Measurements from ENCODE around the gene POTEJ.
"Not testable (repeated sequence)": the region's sequence is repeated elsewhere in the genome, so short reads cannot be mapped to it uniquely, and the experiment has no call there.

Gene POTEJ

GRCh38 chr2:130611140-130611539, at the start of gene POTEJ:
Gene POTEJ, plus strand, starts transcription at chr2:130611440. Its CDS starts 93 bp downstream, at chr2:130611533.
- not testable (repeated sequence) for DNase-seq

DNA sequence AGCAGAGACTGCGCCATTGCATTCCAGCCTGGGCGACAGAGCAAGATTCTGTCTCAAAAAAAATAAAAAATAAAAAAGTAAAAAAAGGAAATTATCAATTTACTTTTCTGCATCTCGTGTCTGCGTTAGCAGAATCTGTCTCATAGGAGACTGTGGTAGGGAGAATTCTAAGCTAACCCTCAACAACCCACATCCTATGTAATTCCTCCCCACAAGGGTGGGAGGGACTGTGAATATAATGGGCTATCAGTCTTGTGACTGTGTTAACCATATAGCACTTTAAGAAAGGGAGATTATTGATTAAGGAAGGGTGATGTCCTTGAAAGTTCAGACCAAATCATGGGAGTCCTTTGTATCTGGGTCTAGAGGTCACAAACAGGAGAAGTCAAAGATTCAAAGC, 45.1 kb upstream of the POTEJ start:
- not testable (repeated sequence) for DNase-seq

GRCh38 chr2:130571929-130572328, 39.3 kb upstream of the POTEJ start:
- not testable (repeated sequence) for DNase-seq

- DNase-seq, result not testable (repeated sequence)
Measured at GRCh38 chr2:130574230-130574629, 37.0 kb upstream of the POTEJ start.

DNA sequence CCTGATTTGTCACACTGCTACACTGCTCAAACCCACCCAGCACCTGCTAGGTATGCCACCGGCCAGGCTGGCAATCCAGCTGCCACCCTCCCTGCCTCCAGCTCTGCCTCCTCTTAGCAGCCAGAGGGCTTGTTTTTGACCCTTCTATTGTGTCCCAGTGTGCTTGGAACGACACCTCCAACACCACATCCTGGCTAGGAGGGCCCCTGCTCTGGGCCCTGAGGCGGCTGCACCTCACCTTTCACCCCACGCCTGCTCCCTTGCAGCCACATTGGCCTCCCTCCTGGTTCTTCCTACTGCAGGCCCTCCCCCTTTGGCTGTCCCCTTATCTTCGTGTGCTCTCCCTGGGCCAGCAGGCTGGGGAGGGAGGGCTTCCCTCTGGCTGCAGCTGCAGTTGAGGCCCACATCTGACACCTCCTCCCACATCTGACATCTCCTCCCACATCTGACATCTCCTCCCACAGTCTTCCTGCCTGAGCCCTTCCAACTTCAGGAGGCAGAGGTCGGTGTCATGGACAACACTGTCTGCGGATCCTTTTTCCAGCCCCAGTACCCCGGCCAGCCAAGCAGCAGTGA, 34.9 kb upstream of the POTEJ start:
- not testable (repeated sequence) for DNase-seq

- DNase-seq, result not testable (repeated sequence)
Measured at GRCh38 chr2:130577559-130577958, 33.7 kb upstream of the POTEJ start.

GRCh38 chr2:130579121-130579520, 32.1 kb upstream of the POTEJ start:
- DNase-seq, result not testable (repeated sequence)

DNA sequence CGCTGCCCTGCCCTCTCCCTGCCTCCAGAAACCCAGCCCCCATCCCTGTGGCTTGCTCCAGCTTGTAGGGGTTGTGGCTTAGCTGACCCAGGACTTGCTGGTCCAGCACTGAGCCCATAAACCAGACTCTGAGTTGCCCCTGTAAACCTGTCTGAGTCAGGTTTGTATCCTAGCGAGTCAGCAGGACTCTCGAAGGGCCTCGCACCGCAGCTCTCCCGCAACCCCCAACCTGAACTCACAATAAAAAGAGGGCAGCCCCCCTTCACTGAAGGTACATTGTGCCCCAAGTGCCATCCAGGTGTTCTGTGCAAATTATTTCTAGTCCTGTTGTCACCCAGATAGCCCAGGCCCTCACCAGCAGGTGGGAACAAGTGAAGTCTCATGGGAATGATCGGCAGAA, 29.7 kb upstream of the POTEJ start:
- DNase-seq, result not testable (repeated sequence)

DNA sequence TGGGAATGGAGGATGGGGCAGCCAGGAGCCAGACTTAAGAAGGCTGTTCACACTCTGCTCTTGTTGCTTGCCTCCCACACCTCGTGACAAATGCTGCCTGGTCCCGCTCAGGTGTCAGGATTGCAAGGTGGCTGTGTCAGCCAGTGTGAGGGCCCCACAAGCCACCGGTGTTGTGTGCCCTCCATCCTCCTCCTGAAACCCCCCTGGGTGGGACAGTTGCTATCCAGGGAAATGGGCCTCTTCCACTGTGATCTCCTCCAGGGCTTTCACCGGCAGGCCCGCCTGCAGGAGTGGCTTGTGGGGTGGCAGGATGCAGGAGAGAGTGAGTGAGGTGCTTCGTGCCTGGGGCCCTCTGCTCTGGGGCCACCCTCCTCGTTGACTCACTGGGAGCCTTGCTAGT, 28.3 kb upstream of the POTEJ start:
- DNase-seq, result not testable (repeated sequence)

DNA sequence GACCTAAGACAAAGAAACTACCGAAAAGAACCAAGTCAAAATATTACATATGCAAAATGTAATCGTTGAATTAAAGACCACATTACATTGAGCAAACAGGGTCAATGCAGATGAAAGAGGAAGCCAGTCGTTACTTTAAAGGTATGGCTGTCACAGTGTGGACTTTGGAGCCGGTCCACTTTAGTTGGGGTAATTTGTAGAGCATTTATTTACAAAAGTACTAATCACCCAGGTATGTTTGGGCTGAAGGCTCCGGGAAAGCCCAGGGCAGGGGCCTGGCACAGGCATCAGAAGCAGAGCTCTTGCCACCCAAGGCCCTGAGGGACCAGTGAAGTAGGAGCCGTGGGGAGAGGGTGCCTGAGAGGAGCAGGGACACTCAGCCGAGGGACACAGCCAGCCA, 27.7 kb upstream of the POTEJ start:
- DNase-seq, result not testable (repeated sequence)

DNA sequence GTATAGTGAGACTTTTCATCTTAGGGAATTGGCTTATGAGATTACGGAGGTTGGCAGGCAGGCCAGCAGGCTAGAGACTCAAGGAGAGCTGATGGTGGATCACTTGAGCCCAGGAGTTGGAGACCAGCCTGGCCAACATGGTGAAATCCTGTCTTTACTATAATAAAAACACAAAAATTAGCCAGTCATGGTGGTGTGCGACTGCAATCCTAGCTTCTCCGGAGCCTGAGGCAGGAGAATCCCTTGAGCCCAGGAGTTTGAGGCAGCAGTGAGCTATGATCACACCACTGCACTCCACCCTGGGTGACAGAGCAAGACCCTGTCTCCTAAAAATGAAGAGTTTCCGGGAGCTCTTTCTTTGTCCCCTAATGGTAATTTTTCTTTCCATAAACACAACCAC, 26.5 kb upstream of the POTEJ start:
- not testable (repeated sequence) for DNase-seq

DNA sequence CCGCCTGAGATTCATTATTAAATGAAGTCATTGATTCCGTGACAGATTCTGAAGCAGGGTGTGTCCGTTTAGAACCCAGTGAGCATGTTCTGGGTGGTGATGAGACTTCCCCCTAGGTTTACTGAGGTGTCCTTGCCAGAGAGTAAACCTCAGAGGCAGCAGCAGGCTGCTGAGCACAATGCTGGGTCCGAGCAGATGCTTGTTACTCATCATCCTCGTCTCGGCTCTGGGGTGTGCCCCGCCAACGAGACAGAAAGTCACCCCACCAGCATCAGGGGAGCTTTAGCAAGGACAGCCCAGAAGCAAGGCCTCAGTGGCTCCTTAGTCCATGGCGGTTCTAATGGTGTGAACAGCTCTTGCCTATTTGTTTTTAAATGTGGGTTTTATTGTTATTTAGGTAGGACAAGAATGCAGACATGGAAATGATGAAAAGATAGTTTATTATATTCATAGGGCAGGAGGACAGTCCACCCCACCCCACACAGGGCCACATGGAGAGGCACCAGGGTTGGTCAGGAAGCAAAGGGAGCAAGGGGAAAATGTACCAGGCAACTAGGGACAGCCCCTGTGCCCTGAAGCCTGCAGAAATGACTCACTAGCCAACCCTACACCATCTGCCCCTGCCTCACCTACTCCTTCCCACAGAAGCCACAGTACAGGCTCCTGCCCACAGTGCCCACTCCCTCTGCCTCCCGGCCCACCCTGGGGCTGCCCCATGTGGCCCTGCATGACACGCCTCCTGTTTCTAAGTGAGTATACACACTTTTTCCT, 22.4 kb upstream of the POTEJ start:
- not testable (repeated sequence) for DNase-seq

GRCh38 chr2:130590170-130590841, 20.9 kb upstream of the POTEJ start:
- DNase-seq, result not testable (repeated sequence)

DNA sequence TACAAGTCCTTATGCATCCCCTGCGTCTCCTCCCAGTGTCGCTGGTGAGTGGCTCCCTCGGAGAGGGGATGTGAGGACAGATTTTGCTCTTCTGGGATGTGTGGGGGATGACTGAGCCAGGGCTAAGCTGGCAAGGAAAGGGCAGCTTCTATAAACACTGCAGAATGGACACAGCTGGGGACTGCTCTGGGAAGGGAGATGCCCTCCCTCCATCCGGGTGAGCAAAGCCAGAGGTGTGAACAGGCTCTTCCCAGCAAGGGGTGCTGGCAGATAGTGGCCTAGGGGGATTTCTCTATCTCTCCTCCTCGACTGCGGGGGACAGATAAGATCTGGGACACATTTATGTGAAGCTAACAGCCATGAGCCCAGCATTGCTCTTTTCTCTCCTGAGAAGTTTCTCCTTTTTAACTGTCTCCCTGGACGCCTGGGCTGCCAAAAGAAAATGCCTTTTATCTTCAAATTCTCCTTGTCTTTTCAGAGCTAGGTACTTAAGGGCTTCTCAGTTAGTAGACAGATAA, 20.3 kb upstream of the POTEJ start:
- DNase-seq, result not testable (repeated sequence)

- DNase-seq, result not testable (repeated sequence)
Measured at GRCh38 chr2:130592791-130593414, 18.3 kb upstream of the POTEJ start.

- not testable (repeated sequence) for DNase-seq
Measured at GRCh38 chr2:130594011-130594410, 17.2 kb upstream of the POTEJ start.

DNA sequence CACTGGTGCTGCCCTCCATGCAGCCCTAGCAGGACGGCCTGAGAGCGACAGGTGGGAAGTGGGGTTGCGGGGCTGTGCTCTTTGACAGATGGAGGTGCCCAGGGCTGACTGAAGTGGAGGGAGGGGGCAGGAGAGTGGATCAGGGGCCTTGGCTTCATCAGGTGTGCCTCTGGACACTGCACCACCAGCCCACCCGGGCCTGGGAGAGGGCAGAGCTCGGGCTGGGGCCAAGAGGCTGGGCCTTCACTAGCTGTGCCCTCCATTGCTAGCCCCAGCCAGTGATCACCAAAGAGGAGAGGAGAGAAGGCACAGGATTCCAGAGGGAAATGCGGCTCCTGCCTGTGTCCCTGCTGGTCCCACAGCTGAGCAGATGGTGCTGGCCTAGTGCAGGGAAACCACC, 14.5 kb upstream of the POTEJ start:
- DNase-seq, result not testable (repeated sequence)

GRCh38 chr2:130597994-130598393, 13.2 kb upstream of the POTEJ start:
- DNase-seq, result not testable (repeated sequence)

DNA sequence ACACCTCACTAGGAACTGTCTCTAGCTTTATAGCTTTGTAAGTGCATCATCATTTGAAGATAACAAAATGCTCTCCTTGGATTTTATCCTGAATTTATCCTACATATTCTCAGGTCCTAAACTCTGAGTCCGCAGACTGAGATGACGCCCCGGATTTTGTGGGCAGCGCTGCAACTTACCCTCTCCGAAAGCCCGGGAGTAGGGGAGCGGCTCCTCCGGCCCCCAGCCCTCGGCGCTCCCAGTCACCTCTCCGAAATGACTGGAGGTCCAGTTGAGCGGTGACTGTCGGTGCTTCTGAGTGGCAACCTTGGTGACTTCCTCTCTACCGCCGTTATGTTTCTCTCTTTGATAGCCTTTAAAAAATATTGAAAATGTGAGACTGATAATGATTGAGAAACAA, 12.8 kb upstream of the POTEJ start:
- DNase-seq, result not testable (repeated sequence)

DNA sequence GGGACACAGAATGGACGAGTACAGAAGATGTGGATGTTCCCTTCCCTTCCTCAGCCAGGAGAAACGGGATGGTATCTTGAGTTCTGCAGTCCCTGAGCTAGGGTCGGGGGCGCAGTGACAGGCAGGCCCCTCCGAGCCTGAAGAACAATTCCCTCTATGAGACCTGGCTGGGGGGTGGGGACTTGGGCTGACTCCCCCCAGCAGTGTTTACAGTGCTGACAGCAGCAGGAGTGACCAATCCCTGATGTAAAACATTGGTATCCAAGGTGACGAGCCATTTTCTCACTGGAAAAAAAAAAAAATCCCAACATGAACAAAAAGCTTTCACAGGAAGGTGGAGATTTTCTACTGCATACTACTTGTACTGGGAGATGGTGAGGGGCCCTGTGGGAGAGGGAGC, 11.8 kb upstream of the POTEJ start, which contains the start of gene CFC1:
Gene CFC1 (minus strand): TSS at position 183 of the 400 bp plus-strand sequence. CDS start 288 bp downstream, outside the sequence.
- DNase-seq, result not testable (repeated sequence)

- DNase-seq, result not testable (repeated sequence)
Measured at GRCh38 chr2:130599926-130600325, 11.3 kb upstream of the POTEJ start.

- not testable (repeated sequence) for DNase-seq
Measured at GRCh38 chr2:130601648-130602302, 9.5 kb upstream of the POTEJ start.

All from stimulated activated naive CD4-positive, alpha-beta T cell (primary cell).